Prostate gland (tissue), 2 donors: ENCODE results near the gene NFU1.

ENCODE experiments used
- POLR2A ChIP-seq: fragments of 450-650 bp; IDR thresholded peaks from one replicate; pipeline ENCODE4 v1.6.1; 2016; ENCODE audit warnings: antibody characterized with exemption, mild to moderate bottlenecking
- POLR2AphosphoS5 ChIP-seq: sonication (generic); formaldehyde crosslinking; IDR thresholded peaks from one replicate; pipeline ENCODE4 v1.6.1; 2017; ENCODE audit warnings: antibody characterized with exemption
- TF ChIP-seq, protein P1 (sequence below), 4 experiments: fragments of 200-600 bp in 2 of 4; fragments of 450-650 bp in 2 of 4; sonication (generic) in 2 of 4; IDR thresholded peaks; 1 replicate in 3 of 4; 2 replicates in 1 of 4; pipeline ENCODE4 v1.5.1; 2016 to 2019; ENCODE audit warnings: antibody characterized with exemption in 4 of 4, mild to moderate bottlenecking in 2 of 4, moderate library complexity in 2 of 4

DNA sequence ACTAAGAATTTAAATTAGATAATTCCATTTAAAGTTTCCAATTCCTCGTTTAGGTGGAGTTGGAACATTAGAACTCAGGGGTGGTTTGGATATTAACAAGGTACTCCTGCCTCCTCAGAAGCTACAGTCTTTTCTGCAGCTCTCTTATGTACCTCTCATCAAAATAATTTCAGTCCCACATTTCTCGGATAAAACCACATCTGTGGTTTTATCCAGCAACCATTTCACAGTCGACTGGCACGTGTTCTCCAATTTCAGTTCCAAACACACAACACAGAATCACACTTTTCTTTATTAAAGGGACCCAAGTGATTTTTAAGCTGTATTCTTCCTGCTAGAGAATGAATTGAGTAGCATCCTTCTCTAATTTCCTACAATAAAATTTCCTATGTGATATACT is 22.7 kb upstream of the NFU1 start:
- TF ChIP-seq, protein P1, sequence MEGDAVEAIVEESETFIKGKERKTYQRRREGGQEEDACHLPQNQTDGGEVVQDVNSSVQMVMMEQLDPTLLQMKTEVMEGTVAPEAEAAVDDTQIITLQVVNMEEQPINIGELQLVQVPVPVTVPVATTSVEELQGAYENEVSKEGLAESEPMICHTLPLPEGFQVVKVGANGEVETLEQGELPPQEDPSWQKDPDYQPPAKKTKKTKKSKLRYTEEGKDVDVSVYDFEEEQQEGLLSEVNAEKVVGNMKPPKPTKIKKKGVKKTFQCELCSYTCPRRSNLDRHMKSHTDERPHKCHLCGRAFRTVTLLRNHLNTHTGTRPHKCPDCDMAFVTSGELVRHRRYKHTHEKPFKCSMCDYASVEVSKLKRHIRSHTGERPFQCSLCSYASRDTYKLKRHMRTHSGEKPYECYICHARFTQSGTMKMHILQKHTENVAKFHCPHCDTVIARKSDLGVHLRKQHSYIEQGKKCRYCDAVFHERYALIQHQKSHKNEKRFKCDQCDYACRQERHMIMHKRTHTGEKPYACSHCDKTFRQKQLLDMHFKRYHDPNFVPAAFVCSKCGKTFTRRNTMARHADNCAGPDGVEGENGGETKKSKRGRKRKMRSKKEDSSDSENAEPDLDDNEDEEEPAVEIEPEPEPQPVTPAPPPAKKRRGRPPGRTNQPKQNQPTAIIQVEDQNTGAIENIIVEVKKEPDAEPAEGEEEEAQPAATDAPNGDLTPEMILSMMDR (IDR thresholded peaks at IDR 0.05) = no peak
- TF ChIP-seq POLR2A (no peak), POLR2AphosphoS5 (no peak)
